Right renal pelvis (tissue), 4 donors: ENCODE results near the gene SLX9. TPM values are rescaled to one million over a fixed set of nuclear protein-coding genes. Genes with fewer than 3 reads are reported as not detected.

Experiments
- DNase-seq, 4 donors: peaks; one replicate each; pipeline ENCODE4 v3.0.0-alpha.2; 2013; ENCODE audit warnings: low read depth in 4 of 4, low spot score in 3 of 4, missing footprints in 1 of 4
- polyA plus RNA-seq, 4 donors: library from polyadenylated mRNA; unstranded; fragments of 120-200 nt; gene quantifications; one replicate each; pipeline ENCODE4 v1.2.1, GENCODE V29; 2013; ENCODE audit not compliant: insufficient read length in 4 of 4

Gene SLX9
- polyA plus RNA-seq, 4 donors: 13.4 to 27.2 (median 15.0) TPM

DNA sequence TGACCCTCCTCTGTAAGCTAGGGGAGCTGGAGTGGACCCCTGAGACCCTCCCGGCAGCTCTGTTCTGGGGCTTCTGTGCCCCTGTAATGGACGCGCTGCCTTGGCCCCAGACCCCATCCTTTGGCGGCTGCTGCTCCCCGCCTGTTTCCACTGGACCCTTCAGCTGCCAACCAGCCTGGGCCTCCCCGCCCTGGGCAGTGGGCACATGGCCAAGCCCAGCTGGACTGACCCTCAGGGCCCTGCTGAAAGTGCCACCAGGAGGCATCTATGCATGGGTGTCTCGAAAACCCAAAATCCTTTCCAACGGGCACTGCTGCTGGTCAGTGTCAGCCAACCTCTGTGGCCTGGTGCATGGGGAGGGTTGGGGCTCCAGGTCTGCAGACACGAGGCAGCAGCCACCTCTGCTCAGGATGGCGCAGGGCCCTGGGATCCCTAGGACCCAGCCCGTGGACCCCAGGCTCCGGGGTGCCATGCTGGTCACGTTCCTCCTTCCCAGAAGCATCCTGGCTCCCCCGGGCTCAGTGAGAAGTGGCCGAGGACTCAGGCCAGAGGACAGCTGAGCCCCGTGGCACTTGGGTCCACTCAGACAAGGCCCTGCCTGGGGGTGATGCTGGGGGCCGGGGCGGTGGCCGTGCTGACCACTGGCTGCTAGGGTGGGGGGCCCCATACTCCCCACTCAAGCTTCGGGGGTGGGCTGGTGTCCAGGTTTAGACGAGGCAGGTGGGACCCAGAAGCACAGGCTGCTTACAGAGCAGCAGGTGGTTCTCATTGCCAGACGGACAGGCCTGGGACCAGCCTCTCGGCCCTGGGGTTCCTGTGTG, 46.9 kb downstream of the SLX9 start:
- no peak for DNase-seq

DNA sequence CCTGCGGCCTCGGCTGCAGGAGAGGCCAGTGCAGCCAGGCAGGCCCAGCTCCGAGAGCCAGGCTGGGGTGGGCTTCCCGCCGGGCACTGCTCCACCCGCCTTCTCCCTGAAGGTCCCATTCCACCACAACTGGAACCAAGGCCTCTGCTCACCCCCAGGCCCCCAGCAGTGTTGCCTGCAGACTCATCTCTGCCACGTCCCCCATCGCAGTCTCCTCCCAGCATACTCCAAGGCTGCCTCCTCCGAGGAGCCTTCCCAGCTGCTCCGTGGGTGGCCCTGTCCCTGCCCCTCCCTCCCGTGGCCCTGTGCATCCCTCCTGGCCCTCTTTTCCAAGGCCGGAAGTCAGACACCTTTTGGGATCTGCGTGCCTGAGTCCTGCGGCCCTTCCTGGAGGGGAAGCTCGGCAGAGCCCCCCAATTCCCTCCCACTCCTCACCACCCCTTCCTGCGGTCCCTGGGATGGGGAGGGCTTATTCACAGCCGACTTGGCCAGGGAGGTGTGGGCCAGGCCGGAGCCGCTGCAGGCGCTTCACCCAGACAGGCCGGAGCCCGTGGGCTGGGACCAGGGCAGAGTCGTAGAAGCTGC, 47.6 kb downstream of the SLX9 start:
- DNase-seq: no peak

DNA sequence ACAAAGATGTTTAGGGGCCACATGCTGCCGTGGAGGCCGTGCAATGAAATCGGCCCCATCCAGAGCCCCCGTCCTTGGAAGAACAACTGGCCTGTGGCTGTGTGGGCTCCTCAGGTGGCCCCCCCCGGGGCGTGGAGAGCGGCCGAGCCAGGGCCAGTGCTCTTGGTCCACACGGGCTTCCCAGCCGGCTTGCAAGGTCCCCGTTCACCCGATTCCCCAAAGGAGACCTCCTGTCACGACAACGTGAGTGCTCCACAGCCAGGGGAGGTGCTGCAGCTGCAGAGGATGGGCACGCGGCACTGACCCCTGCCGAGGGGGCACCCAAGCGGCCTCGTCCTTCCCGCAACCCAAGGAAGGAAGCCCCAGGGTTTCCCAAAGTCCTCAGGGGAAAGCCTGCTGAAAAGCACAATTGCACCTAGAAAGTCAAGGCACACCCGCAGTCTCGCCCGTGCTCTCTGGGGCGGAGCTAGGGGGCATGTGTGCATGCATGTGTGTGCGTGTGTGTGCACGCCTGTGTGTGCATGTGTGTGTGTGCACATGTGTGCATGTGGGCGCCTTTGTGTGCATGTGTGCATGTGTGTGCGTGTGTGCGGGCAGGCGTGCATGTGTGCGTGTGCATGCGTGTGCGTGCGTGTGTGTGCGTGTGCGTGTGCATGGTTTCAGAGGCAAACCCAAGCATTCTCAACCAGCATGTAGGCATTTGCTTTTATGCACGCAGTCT, 48.2 kb downstream of the SLX9 start:
- no peak for DNase-seq

DNA sequence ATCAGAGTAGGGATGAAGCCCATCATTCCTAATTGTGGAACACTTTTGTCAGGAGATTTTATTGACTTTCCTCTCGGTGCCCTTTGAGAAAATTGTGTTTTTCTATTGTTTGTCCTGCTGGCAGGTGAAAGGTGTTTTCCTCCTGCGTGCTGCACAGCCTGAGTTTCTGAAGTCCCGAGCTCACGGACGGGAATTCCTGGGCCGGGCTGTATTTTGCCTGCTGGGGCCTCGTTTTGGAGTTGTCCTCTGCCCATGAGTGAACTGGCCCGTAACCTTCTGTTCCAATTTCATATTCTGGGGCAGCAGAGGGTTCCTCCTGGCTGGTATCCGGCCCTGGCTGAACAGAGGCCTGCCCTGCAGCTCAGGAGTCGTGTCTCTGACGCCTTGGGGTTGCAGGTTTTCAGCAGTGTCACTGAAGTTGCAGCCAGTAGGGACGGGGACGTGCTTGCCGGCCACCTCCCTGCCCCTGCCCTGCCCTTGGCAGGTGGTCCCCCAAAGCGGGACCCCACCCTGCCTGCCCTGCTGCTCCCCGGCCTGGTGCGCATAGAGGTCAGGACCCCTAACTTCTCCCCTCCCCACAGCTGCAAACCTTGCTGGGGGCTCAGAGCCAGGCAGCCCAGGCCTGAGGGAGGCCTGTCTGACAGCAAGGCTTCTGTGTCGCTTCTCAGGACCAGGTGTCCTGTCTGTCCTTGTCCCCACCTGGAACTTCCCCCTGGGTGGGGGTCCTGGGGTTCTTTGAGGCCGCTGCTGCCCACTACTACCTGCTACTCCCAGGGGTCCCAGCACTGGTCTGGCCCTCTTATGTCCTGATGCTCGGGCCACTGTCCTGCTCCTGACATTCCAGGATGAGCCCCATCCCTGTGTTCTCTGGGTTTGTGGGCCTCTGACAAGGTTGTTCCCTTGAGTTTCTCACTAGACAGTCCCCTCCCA, 49.0 kb downstream of the SLX9 start:
- no peak for DNase-seq

DNA sequence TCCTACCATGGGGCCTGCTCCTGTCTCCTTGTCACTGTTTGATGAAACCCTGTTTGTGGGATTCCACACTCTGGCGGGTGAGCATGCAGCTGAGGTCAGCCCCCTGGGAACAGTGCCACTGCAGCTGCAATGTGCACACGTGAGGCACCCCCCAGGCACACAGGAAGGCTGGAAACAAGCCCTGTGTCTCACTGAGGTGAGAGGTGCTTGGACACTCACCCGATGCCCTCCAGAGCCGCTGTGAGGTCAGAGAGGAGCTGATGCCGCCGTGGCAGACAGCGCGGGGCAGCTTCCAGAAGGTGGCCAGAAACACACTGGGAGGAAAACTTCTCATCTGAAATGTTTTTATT, 49.7 kb downstream of the SLX9 start:
- DNase-seq: no peak

DNA sequence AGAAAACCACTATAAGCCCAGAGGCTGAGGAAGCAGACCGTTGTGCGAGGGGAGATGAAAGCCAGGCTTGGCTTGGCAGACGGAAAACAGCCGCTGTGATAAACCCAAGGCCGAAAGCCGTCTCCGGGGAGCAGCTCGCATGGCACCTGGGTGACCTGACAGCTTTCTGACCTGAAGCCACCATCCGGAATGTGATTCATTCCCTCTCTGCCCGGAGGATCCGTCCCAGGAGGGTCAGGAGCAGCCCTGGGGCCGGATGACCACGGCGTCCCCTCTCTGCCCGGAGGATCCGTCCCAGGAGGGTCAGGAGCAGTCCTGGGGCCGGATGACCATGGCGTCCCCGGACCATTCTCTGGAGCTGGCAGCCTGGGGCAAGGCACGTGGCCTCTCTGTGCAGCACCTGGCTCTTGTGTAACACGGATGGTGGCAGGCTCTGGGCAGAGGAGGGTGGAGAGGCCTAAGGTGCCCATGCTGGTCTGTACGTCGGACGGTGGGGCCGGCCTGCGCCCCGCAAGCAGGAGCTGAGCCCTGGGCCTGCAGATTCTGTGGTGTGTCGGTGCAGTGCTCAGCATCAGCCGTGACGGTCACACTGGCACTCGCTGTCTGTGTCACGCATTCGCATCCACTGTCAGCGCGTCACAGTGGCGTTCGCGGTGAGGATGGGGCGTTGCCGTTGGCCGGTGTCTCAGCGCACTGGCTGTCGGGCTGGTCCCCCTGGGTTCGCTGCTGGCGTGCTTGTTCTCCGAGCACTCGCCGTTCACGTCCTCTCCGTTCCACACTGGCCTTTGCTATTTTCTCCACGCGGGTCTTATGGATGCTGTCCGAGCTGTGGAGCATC, 50.3 kb downstream of the SLX9 start:
- no peak for DNase-seq

DNA sequence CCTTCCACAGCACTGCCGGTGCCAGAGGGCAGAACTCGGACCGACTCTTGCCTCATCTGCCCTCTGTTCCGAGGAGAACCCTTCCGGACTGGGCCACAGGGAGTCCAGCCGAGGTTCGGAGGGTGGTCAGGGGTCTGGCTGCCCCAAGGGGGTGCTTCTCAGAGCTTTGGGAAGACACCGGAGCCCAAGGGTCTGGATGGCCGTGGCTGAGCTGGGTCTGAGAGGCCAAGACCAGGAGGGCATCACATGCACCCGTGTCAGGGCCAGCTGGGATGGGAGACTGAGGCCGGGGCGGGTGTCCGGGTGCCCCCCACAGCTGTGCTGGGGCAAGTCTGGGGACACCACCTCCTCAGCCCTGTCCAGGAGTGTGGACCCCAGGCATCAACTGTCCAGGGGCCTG, 51.1 kb downstream of the SLX9 start:
- DNase-seq: no peak

DNA sequence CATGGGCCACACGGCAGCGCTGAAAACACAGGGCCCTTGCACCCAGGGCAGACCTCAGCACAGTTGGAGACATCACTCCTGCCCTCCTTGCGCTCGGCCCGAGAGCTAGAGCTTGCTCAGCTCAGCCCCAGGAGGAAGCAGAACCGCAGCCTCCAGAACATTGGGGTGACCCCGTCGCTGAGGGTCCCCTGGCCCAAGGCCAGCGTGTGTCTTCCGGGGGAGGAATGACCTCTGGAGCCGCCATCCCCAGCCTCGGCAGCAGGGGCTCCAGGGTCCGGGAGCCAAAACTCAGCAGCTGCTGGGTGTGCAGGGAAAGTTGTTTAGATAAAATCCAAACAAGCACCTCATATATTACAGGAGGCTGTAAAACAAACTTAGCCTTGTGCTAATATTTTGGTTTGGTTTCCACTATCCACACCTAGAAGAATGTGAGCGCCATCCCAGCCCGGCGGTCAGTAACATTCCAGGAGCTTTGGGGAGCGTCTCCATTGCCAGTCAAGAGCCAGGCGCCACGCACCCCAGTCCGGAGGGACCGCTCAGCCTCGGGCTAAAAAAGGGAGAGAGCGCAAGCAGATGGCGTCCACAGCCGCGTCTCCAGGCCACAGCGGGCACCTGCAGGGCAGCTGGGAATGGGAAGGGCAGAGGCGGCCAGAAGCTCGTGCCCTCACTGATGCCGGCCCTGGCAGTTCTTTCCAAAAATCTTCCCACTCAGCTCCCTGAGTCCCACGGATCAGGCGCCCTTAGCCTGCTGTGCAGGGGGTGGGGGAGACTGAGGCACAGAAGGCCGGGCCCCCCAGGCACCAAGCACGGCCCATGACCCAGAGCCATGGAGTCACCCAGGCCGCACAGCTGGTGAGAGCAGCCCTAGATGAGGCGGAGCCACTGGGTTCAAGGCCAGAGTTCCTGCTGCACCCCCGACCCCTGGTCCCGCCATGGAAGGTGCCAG, 52.0 kb downstream of the SLX9 start:
- no peak for DNase-seq

DNA sequence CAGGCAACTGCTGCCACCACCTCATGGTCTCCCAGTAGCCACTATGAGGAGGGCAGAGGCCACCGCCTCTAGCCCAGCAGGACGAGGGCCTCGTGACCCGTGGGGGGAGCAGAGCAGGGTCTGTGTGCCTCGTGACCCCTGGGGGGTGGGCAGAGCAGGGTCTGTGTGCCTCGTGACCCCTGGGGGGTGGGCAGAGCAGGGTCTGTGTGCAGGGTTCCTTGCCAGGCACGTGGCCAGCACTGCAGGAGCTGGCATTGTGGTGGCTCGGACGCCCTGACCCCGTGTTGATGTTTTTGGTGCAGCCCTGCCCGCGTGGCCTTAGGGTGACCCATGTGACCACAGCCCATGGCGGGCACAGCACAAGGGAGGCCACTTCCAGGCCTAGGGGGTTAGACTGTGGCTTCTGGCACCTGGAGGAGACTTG, 52.8 kb downstream of the SLX9 start:
- no peak for DNase-seq

DNA sequence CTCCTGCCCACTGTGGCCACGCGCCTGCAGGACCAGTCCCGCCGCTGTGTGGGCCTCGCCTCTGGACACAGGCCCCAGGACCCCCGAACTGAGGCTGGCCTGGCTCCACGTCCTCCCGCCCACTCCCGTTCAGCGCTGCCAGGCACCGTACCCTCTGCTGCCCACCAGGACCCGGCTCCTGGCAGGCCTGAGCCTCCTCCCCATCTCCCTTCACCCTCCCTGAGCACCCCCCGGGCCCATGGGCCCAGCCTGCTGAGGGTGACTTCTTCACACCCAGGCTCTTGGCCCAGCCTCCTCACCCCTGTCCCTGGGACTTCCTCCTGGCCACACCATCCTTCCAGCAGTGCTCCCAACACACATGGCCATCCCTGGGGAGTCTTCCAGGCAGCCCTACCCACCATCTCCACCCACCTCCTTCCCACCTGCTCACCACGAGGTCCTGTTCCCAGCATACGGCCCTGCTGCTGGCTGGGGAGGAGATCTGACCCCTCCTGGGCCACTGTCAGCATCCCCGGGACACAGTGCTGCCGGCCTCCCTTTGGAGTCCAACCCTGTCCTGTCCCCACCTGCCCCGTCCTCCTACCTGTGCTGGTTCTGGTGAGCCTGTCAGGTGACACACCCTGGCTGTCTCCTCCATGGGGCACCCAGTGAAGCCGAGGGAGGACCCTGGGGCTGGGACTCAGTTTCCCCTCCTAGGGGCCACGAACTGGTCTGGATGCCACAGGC, 53.7 kb downstream of the SLX9 start:
- DNase-seq: no peak

DNA sequence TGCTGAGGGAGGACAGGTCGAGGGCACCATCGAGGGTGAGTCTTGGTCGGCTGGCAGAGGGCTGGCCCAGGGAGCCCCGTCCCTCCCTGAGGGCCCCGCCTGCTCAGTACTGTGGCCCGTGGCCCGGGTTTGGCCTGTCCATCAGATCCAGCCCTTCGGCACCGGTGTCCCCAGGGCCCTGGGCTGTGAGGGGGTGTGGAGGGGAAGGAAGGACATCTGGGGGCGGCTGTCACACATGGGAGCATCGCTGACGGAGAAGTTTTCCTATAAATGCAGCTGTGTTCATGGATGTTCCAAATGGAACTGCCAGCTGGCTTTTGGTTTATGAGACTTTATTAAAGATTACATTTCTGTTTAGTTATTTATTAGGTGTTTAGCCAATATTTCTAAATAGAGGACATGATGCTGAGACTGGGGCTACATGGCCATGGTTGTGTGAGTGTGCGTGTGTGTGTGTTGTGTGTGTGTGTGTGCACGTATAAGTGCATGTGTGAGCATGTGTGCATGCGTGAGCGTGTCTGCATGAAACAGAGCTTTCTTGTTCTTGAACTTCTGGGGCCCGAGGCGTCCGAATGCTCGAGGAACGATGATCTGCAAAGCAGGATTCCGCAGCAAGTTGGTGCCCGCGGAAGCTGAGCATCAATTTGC, 54.3 kb downstream of the SLX9 start:
- DNase-seq: no peak

DNA sequence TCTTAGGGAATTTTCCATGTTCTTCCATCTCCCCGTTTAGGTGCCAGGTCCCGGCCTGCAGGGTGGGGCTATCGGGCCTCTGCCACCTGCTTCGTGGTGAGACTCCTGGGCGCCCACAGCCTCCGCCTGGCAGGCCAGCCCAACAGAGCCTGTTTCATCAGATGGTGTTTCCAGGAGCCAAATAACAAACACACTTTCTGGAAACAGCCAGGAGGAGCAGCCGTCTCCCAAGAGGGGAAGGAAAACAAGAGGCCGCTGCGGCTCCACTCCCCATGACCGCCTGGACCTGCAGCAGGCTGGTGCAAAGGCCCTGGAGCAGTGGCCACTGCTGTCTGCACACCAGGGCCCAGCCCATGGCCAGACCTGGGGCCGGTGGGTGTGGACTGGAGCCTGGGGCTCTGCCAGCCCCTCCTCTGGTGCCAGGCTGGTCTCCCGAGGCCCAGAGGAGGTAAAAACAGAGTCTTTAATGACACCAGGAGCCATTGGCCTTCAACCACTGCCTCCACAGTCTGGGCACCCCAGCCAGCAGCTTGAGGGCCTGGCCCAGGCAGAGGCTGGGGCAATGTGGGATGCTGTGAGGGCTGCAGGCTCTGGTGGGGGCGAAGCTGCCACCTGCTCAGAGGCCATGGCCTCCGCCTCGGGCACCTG, 55.0 kb downstream of the SLX9 start:
- DNase-seq: no peak

DNA sequence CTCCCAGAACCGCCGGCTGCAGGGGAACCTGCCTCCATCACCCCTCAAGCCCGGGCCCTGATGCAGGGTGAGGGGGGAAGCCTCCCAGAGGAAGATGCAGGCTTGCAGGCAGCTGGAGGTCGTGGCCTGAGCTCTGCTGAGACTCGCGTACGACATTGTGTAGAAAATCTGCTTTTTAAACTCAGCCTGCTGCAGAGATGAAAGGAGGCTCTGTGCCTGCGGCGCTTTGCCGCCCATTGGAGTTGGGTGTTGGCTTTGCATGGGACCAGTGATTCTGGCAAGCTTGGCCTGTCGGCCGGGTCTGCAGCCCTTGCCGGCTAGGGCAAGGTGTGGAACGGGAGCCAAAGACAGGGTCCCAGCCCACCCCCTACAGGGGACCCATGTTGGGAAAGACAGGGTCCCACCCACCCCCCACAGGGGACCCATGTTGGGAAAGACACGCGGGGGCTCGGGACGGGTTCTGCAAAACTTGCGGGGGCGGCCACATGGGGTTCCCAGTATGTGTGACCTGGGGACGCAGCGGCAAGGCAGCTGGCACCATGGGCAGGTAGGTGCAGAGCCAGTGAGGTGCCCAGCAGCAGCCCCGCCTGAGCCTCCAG, 55.6 kb downstream of the SLX9 start:
- no peak for DNase-seq

DNA sequence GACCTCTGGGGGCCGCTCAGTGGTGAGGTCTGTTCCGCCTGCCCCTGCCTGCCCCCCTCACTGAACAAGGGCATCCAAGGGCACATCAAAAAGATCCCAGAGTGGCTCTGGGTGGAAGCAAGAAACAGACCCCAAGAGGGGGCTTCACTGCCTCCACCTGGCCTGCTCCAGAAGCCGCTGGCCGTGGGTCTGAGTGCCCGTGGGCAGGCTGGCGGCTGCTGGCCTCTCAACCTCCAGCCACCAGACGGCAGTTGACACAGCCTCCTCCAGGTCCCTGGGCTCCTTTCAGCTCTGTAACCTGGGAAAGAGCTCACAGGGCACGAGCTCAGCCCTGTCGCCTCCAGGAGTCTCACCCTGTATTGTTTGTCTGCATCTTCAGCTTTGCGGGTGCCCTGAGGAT, 56.3 kb downstream of the SLX9 start:
- no peak for DNase-seq

DNA sequence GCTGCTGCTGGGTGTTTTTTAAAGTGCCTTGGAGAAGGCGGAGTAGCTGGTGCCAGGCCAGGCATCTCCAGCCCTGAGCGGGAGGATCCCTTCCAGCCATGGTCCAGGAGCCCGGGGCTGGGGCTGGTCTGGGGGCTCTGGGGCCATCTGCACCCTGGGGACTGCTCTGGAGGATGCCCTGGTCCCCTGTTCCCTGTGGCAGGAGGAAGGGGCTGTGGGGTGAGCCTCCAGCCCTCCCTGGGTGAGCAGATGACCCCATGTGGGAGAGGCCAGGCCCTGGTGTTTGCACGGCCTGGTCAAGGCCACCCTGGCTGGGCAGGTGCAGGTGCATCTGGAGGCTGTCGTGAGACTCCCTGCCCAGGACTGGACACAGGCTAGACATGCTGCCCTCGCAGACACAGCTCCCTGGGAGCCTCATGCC, 56.7 kb downstream of the SLX9 start:
- no peak for DNase-seq
